ENCODE data around the gene SPIRE2.

GRCh38 chr16:89912143-89912542 lies 83.9 kb downstream of the SPIRE2 start:
- TF ChIP-seq EZH2phosphoT487 (IDR thresholded peaks at IDR 0.05; ENCODE audit: insufficient read depth, low read depth) (no peak), EZH2 (IDR thresholded peaks at IDR 0.05; ENCODE audit: insufficient read depth, poor library complexity, severe bottlenecking) (no peak)
